Measurements from ENCODE around the gene SUN5. TPM values are rescaled to one million over a fixed set of nuclear protein-coding genes. Genes with fewer than 3 reads are reported as not detected.

The SUN5 gene
- total RNA-seq, 1 donor from 2014 or later: not detected

- intact Hi-C loops (cut with micrococcal nuclease): no loop called here
- H3K4me3 Mint-ChIP-seq (ENCODE audit: low read depth): no peak overlapping the region
- H3K9me3 Mint-ChIP-seq: peaks cover 5% of the 10 kb centered on the region
- no peaks in the 10 kb centered on the region for H3K36me3 Mint-ChIP-seq (ENCODE audit: low read depth)
- peaks cover 3% of the 10 kb centered on the region for H3K4me1 Mint-ChIP-seq (ENCODE audit: low read depth)
- no peak overlapping the region for H3K27ac Mint-ChIP-seq
- H3K27me3 Mint-ChIP-seq (ENCODE audit: low read depth): no peaks in the 10 kb centered on the region
- DNase-seq (ENCODE audit: low spot score): no peak
Observed at GRCh38 chr20:32989507-32990283, 14.5 kb downstream of the SUN5 start.

- no peak overlapping the region for H3K4me3 Mint-ChIP-seq (ENCODE audit: low read depth)
- H3K9me3 Mint-ChIP-seq: no peaks in the 10 kb centered on the region
- no peaks in the 10 kb centered on the region for H3K36me3 Mint-ChIP-seq (ENCODE audit: low read depth)
- no peak overlapping the region for H3K27ac Mint-ChIP-seq
- peaks cover 4% of the 10 kb centered on the region for H3K4me1 Mint-ChIP-seq (ENCODE audit: low read depth)
- intact Hi-C loops (cut with micrococcal nuclease): no loop called here
- no peak for DNase-seq (ENCODE audit: low spot score)
- no peaks in the 10 kb centered on the region for H3K27me3 Mint-ChIP-seq (ENCODE audit: low read depth)
Observed at GRCh38 chr20:32988008-32988407, 16.2 kb downstream of the SUN5 start.

GRCh38 chr20:32987044-32987825 is 17.0 kb downstream of the SUN5 start:
- Mint-ChIP-seq H3K4me3 (ENCODE audit: low read depth) (no peak overlapping the region), H3K27ac (no peak overlapping the region), H3K9me3 (no peaks in the 10 kb centered on the region), H3K36me3 (ENCODE audit: low read depth) (no peaks in the 10 kb centered on the region), H3K27me3 (ENCODE audit: low read depth) (no peaks in the 10 kb centered on the region), H3K4me1 (ENCODE audit: low read depth) (peaks cover 7% of the 10 kb centered on the region)
- intact Hi-C loops (cut with micrococcal nuclease): no loop called here
- DNase-seq (ENCODE audit: low spot score): no peak

DNA sequence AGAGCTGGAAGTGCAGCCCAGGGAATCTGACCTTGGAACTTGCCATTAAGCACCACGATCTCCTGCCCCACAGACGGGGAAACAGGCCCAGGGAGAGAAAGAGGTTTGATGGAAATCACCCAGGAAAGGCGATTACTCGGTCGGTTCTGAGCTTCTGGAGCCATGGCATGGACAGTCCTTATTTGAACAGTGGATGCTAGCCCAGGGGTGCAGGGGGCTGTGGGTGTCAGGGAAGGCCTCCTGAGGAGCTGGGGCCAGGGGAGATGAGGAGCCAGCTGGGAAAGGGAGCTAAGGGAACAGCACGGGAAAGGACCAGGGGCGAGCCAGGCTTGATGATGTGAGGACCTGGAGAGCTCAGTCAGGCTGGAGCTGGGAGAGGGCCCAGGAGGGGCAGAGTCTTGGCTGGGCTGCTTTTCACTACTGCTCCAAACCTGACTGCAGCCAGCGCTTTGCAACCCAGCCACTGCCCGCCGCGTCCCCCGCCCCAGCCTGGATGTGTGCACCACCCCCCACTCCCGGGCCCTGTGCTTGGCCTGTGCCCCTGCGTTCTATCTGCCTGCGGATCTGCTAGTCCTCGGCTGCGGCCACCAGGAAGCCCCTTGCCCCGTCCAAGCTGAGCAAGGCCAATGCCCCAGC is 17.8 kb downstream of the SUN5 start:
- Mint-ChIP-seq H3K4me3 (ENCODE audit: low read depth) (no peak overlapping the region), H3K4me1 (ENCODE audit: low read depth) (peaks cover 7% of the 10 kb centered on the region), H3K36me3 (ENCODE audit: low read depth) (no peaks in the 10 kb centered on the region), H3K27me3 (ENCODE audit: low read depth) (no peaks in the 10 kb centered on the region), H3K27ac (no peak overlapping the region), H3K9me3 (no peaks in the 10 kb centered on the region)
- DNase-seq (ENCODE audit: low spot score): no peak
- intact Hi-C loops (cut with micrococcal nuclease): no loop called here

DNA sequence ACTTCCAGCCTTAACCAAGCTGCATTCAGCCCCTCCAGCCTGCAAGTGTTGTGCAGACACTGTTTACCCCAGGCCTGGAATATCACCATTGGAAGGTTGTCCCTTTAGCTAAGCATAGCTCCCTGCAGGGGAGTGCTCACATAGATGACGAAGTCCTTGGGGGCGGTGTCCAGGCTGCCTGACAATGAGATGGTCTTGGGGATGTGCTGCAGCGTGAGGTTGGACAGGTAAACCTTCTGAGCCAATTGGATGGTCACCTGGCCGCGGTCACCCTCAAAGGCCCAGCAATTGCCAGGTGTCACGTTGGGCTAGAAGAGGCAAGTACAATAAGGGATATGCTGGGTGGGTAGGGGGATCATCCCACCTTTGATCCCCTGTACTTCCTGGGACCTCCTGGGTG is 18.6 kb downstream of the SUN5 start:
- intact Hi-C loops (cut with micrococcal nuclease): no loop called here
- Mint-ChIP-seq H3K9me3 (no peaks in the 10 kb centered on the region), H3K27ac (no peak overlapping the region), H3K36me3 (ENCODE audit: low read depth) (no peaks in the 10 kb centered on the region), H3K27me3 (ENCODE audit: low read depth) (no peaks in the 10 kb centered on the region), H3K4me3 (ENCODE audit: low read depth) (no peak overlapping the region), H3K4me1 (ENCODE audit: low read depth) (peaks cover 4% of the 10 kb centered on the region)
- no peak for DNase-seq (ENCODE audit: low spot score)

DNA sequence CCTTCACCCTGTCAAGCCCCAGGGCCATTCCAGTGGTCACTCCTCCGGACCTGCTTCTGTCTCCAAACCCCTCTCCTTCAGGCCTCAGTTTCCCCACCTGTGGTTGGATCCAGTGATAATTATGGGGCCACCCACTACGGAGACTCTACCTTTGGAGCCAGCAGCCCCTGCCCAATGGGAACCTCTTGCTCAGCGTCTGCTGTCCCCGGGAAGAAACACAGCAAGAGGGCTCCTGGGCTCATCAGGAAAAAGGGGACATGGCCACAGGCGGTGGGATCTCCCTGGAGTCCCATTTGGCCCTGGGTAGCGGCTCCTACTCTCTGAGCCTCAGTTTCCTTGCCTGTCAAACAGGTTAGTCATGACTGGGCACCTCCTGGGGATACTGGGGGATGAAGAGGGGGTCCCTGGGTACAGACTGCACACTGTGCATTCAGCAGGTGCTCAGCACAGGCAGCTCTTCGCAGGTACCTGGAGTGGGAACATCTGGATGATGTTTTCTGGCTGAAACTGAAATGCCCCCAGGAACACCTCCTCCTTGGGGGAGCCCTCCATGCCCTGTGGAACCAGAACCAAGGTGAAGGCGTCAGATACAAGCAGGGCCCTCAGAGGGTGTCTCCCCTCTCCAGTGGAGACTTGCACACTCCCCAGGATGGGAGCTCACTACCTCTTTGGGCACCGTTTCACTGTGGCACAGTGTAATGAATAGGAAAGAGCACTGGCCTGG is 19.4 kb downstream of the SUN5 start:
- Mint-ChIP-seq H3K4me1 (ENCODE audit: low read depth) (peaks cover 4% of the 10 kb centered on the region), H3K4me3 (ENCODE audit: low read depth) (no peak overlapping the region), H3K9me3 (no peaks in the 10 kb centered on the region), H3K27ac (no peak overlapping the region), H3K27me3 (ENCODE audit: low read depth) (no peaks in the 10 kb centered on the region), H3K36me3 (ENCODE audit: low read depth) (no peaks in the 10 kb centered on the region)
- intact Hi-C loops (cut with micrococcal nuclease): no loop called here
- DNase-seq (ENCODE audit: low spot score): no peak

DNA sequence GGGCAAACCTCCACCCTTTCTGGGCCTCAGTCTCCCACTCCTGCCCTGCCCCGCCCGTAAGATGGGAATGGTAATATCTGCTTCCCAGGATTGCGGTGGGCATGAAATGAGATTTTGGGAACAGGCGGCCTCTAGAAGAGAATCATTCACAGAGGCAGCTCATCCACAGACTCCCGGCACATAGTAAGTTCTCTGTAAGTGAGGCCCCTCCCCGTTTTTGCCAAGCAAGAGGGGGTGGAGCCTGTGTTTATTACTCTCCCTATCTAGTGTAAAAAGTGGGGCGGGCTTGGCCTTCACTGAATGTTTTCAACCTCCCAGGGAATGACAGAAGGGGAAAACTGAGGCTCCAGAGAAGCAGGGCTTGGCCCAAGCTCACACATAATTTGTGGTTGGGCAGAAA is 20.0 kb downstream of the SUN5 start:
- Mint-ChIP-seq H3K27ac (no peak overlapping the region), H3K4me3 (ENCODE audit: low read depth) (no peak overlapping the region), H3K4me1 (ENCODE audit: low read depth) (peaks cover 4% of the 10 kb centered on the region), H3K9me3 (no peaks in the 10 kb centered on the region), H3K27me3 (ENCODE audit: low read depth) (no peaks in the 10 kb centered on the region), H3K36me3 (ENCODE audit: low read depth) (no peaks in the 10 kb centered on the region)
- intact Hi-C loops (cut with micrococcal nuclease): no loop called here
- DNase-seq (ENCODE audit: low spot score): no peak

- no peaks in the 10 kb centered on the region for H3K9me3 Mint-ChIP-seq
- no peak overlapping the region for H3K4me3 Mint-ChIP-seq (ENCODE audit: low read depth)
- no peaks in the 10 kb centered on the region for H3K27me3 Mint-ChIP-seq (ENCODE audit: low read depth)
- intact Hi-C loops (cut with micrococcal nuclease): no loop called here
- H3K4me1 Mint-ChIP-seq (ENCODE audit: low read depth): peaks cover 4% of the 10 kb centered on the region
- DNase-seq (ENCODE audit: low spot score): no peak
- H3K27ac Mint-ChIP-seq: no peak overlapping the region
- no peaks in the 10 kb centered on the region for H3K36me3 Mint-ChIP-seq (ENCODE audit: low read depth)
Observed at GRCh38 chr20:32983459-32984112, 20.6 kb downstream of the SUN5 start.

DNA sequence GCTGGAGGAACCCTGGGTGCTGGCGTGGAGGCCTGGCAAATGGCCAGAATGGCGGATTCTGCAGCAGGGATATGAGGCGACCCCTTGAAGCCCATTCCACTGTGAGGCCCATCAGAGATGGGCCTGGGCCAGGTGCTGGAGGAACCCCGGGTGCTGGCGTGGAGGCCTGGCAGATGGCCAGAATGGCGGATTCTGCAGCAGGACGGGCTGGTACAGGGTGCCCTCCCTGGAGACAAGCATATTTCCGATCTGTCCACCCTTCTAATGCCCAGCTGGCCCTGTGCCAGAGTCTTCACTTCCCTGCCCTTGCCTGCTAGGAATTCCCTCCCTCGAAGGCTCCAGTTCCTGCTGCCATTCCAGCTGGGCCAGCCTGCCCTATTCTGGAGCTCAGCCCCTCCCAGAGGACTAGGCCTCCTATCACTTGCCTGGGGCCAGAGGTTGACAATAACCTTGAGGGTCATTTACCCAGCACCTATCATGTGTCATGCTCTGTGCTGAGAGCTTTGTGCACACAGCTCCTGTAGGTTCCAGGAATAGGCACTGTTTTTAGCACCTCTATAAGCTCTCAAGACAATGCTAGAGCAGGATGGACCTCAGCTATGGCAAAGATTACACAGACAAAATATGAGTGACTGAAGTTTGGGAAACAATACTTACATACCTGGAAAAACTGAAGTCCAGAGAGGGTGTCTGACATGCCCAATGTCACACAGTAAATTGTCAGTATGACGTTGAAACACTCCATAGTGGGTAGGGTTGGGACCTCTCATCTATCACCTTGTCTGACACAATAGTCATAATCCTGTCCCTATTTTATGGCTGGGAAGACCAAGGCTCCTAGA is 21.4 kb downstream of the SUN5 start:
- no peak for DNase-seq (ENCODE audit: low spot score)

GRCh38 chr20:32980990-32981389 is 23.2 kb downstream of the SUN5 start:
- no peak overlapping the region for H3K27ac Mint-ChIP-seq
- no peaks in the 10 kb centered on the region for H3K27me3 Mint-ChIP-seq (ENCODE audit: low read depth)
- intact Hi-C loops (cut with micrococcal nuclease): no loop called here
- no peak overlapping the region for H3K4me3 Mint-ChIP-seq (ENCODE audit: low read depth)
- no peak for DNase-seq (ENCODE audit: low spot score)
- peaks cover 8% of the 10 kb centered on the region for H3K9me3 Mint-ChIP-seq
- peaks cover 7% of the 10 kb centered on the region for H3K36me3 Mint-ChIP-seq (ENCODE audit: low read depth)
- peaks cover 11% of the 10 kb centered on the region for H3K4me1 Mint-ChIP-seq (ENCODE audit: low read depth)

More for the DNA sequence above, 21.4 kb downstream of the SUN5 start:
- Mint-ChIP-seq H3K4me1 (ENCODE audit: low read depth) (peaks cover 4% of the 10 kb centered on the region), H3K27me3 (ENCODE audit: low read depth) (no peaks in the 10 kb centered on the region), H3K4me3 (ENCODE audit: low read depth) (no peak overlapping the region), H3K36me3 (ENCODE audit: low read depth) (no peaks in the 10 kb centered on the region), H3K27ac (no peak overlapping the region), H3K9me3 (no peaks in the 10 kb centered on the region)
- intact Hi-C loops (cut with micrococcal nuclease): no loop called here

DNA sequence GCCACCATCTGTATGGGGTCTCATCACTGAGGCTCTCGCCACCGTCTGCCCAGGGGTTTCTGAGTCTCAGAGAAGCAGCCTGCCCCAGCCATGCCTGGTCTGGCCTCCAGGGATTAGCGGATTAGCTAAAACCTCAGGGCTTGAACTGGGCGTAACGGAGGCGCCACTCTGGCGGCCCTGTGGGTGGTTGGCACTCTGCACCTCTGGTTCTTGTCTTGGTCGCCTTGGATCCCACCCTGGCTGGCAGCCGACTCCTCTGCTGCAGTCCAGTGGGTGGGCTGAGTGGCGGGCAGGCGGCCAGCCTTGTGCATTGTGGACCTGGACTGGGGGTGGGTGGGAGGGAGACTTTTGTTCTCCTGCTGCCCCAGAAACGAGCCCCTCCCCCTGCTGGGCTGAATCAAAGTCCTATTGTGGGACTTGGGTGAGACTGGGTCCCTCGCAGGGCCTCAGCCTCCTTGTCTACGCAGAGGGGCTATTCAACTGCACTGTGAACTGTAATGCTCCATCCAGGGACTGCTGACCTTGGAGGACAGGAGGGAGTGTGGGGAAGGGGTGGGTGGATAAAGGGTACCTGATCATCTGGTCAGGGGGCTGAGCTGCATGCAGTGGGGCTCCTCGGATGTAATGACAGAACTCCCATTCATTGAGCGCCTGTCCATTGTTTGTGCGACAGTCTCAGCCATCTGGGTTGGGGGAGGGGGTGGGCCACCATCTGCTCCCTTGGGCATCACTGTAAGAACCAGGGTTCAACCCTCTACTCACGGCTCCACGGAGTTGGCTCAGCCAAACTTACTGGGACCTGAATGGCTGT is 23.9 kb downstream of the SUN5 start:
- intact Hi-C loops (cut with micrococcal nuclease): no loop called here
- DNase-seq (ENCODE audit: low spot score): no peak
- H3K27ac Mint-ChIP-seq: no peak overlapping the region
- no peaks in the 10 kb centered on the region for H3K27me3 Mint-ChIP-seq (ENCODE audit: low read depth)
- peaks cover 13% of the 10 kb centered on the region for H3K36me3 Mint-ChIP-seq (ENCODE audit: low read depth)
- H3K4me1 Mint-ChIP-seq (ENCODE audit: low read depth): peaks cover 11% of the 10 kb centered on the region
- no peak overlapping the region for H3K4me3 Mint-ChIP-seq (ENCODE audit: low read depth)
- H3K9me3 Mint-ChIP-seq: peaks cover 13% of the 10 kb centered on the region
